Lower leg skin (tissue), 4 donors: ENCODE results near the gene PRTN3. TPM values are rescaled to one million over a fixed set of nuclear protein-coding genes. Genes with fewer than 3 reads are reported as not detected.

Source experiments
- DNase-seq, 2 donors: peaks; one replicate each; pipeline ENCODE4 v3.0.0-alpha.2; 2019; ENCODE audit warnings: low spot score in 2 of 2
- H3K4me3 ChIP-seq: fragments of 200-600 bp; sonication (generic); 2 replicates; pipeline ENCODE4 v1.5.1; 2017; ENCODE audit warnings: mild to moderate bottlenecking, low read depth; ENCODE audit not compliant: poor library complexity, severe bottlenecking
- CTCF ChIP-seq, 3 donors: fragments of 450-650 bp; IDR thresholded peaks; one replicate each; pipeline ENCODE4 v1.5.1; 2016; ENCODE audit warnings: antibody characterized with exemption in 3 of 3, mild to moderate bottlenecking in 3 of 3, moderate library complexity in 2 of 3
- POLR2A ChIP-seq, 2 donors: fragments of 450-650 bp; IDR thresholded peaks; one replicate each; pipeline ENCODE4 v1.6.1; 2016 to 2017; ENCODE audit warnings: antibody characterized with exemption in 2 of 2, mild to moderate bottlenecking in 1 of 2, moderate library complexity in 1 of 2
- WGBS, 2 donors: methylation state at CpG; one replicate each; pipeline ENCODE4 v1.1.5; 2018; 5-methylcytosine and 5-hydroxymethylcytosine counted together
- intact Hi-C: fragments of 100-400 bp; cut with DNase I; formaldehyde crosslinking; loops from one replicate; pipeline ENCODE4 v1.15.0; 2023; ENCODE audit warnings: low total_unique reads
- total RNA-seq, 4 donors: library from RNA; depleted of rRNA; stranded (reverse); fragments of >200 nt; gene quantifications; one replicate each; pipeline ENCODE4 v1.1.0, GENCODE V29; 2016

Gene PRTN3
- total RNA-seq, 4 donors from 2014 or later: 0.86 TPM; not detected in 3

GRCh38 chr19:872266-872951 is 31.6 kb downstream of the PRTN3 start:
- no peak overlapping the region for H3K4me3 ChIP-seq
- peak; percentile 71 to 93 for DNase-seq
- intact Hi-C loops: no loop called here
- TF ChIP-seq CTCF (IDR thresholded peaks at IDR 0.05) (no peak), POLR2A (IDR thresholded peaks at IDR 0.05) (no peak)
- 51 to 59% methylated on average over 23 to 26 of the region's 27 CpGs for WGBS, 2 donors

- no peak overlapping the region for H3K4me3 ChIP-seq
- TF ChIP-seq POLR2A (IDR thresholded peaks at IDR 0.05): no peak
- no peak for TF ChIP-seq CTCF (IDR thresholded peaks at IDR 0.05)
- 69 to 75% methylated on average over 9 to 13 of the region's 13 CpGs for WGBS, 2 donors
- DNase-seq: no peak
- intact Hi-C loops: no loop called here
These were observed 32.3 kb downstream of the PRTN3 start for GRCh38 chr19:873084-873483.

- no peak for TF ChIP-seq CTCF (IDR thresholded peaks at IDR 0.05)
- no peak for TF ChIP-seq POLR2A (IDR thresholded peaks at IDR 0.05)
- DNase-seq: no peak
- intact Hi-C loops: no loop called here
- 92 to 97% methylated on average over 17 to 20 of the region's 22 CpGs for WGBS, 2 donors
- no peak overlapping the region for H3K4me3 ChIP-seq
These were observed 32.8 kb downstream of the PRTN3 start for GRCh38 chr19:873561-874041.

- 91 to 95% methylated on average over 25 to 28 of the region's 28 CpGs for WGBS, 2 donors
- no peak overlapping the region for H3K4me3 ChIP-seq
These were observed 34.6 kb downstream of the PRTN3 start for GRCh38 chr19:875265-875879.

GRCh38 chr19:876089-876488 is 35.3 kb downstream of the PRTN3 start:
- no peak for DNase-seq
- 81 to 83% methylated on average over 18 of the region's 18 CpGs for WGBS, 2 donors
- H3K4me3 ChIP-seq: no peak overlapping the region
- TF ChIP-seq POLR2A (IDR thresholded peaks at IDR 0.05) (no peak), CTCF (IDR thresholded peaks at IDR 0.05) (no peak)
- intact Hi-C loops: no loop called here

More at GRCh38 chr19:875265-875879, 34.6 kb downstream of the PRTN3 start:
- intact Hi-C loops: no loop called here
- no peak for DNase-seq
- TF ChIP-seq POLR2A (IDR thresholded peaks at IDR 0.05) (no peak), CTCF (IDR thresholded peaks at IDR 0.05) (no peak)
